HepG2 (cell line): ENCODE results near the gene PIMREG. TPM values are rescaled to one million over a fixed set of nuclear protein-coding genes. Genes with fewer than 3 reads are reported as not detected.

Experiments
- ATAC-seq: fragments of 200-7000 bp; cut with Tn5 transposase; 3 replicates; pipeline ENCODE4 v1.9.1; 2020; ENCODE audit warnings: mild to moderate bottlenecking, moderate library complexity
- BruUV-seq: library from RNA; stranded (reverse); fragments of 400-500 nt; replicated peaks from 2 replicates; lab custom pipeline; 2021; lab: Mats Ljungman, UMichigan
- CTCF ChIA-PET: fragments of 300-600 bp; formaldehyde crosslinking; extraction: SDS; loops from one replicate; lab custom pipeline; 2021; ENCODE audit warnings: low total read pairs, inconsistent platforms, low intra/inter-chr PET ratio; lab: Yijun Ruan, JAX
- POLR2A ChIA-PET: fragments of 350-600 bp; sonication (Branson Sonifier 250); formaldehyde crosslinking; loops from one replicate; lab custom pipeline; 2020; ENCODE audit warnings: antibody characterized with exemption, inconsistent platforms; lab: Yijun Ruan, JAX
- DNase-seq: peaks from one replicate; pipeline ENCODE4 v3.0.0-alpha.2; 2015; ENCODE audit warnings: low spot score
- FAIRE-seq: peaks from 3 replicates; lab custom pipeline; 2011; peaks lifted over from hg19 to GRCh38; lab: Jason Lieb, UNC
- H2AFZ ChIP-seq: one replicate; pipeline ENCODE4 v1.6.1; 2011; ENCODE audit warnings: low read length, inconsistent platforms
- H3K27ac ChIP-seq: fragments of 300-600 bp; 3 replicates; pipeline ENCODE4 v1.8.0; 2011; ENCODE audit warnings: mixed run types, mild to moderate bottlenecking, mixed read lengths, low read length, inconsistent platforms; ENCODE audit not compliant: insufficient read depth; ENCODE audit errors: extremely low read length
- H3K27me3 ChIP-seq, 2 experiments: fragments of 200-600 bp in 1 of 2; 2 replicates in 1 of 2; 3 replicates in 1 of 2; pipeline versions ENCODE4 v1.6.0 to v1.8.0; 2011; ENCODE audit warnings: low read length in 2 of 2, mild to moderate bottlenecking in 2 of 2, moderate library complexity in 2 of 2, inconsistent platforms in 1 of 2; ENCODE audit not compliant: insufficient read depth in 2 of 2, control insufficient read depth in 1 of 2
- H3K36me3 ChIP-seq, 2 experiments: fragments of 200-600 bp in 1 of 2; replicated peaks in 1 of 2; 2 replicates in 1 of 2; 3 replicates in 1 of 2; pipeline versions ENCODE4 v1.5.1 to v1.8.0; 2011; ENCODE audit warnings: low read length in 2 of 2, inconsistent platforms in 1 of 2; ENCODE audit not compliant: insufficient read depth in 2 of 2, control insufficient read depth in 1 of 2
- H3K4me1 ChIP-seq: 2 replicates; pipeline ENCODE4 v1.5.1; 2012; ENCODE audit warnings: low read length, inconsistent platforms; ENCODE audit not compliant: insufficient read depth
- H3K4me2 ChIP-seq: 2 replicates; pipeline ENCODE4 v1.6.0; 2011; ENCODE audit warnings: low read depth, low read length, inconsistent platforms
- H3K4me3 ChIP-seq, 3 experiments: fragments of 200-600 bp in 1 of 3; sonication (generic), shearing (Covaris generic) in 1 of 3; replicated peaks in 1 of 3; 2 replicates each; pipeline ENCODE4 v1.5.1; 2011 to 2016; ENCODE audit warnings: low read length in 3 of 3, inconsistent platforms in 2 of 3, low read depth in 2 of 3, mild to moderate bottlenecking in 2 of 3, control low read depth in 1 of 3, mixed read lengths in 1 of 3; ENCODE audit not compliant: insufficient read depth in 1 of 3
- H3K79me2 ChIP-seq: one replicate; pipeline ENCODE4 v1.6.1; 2011; ENCODE audit warnings: low read length, inconsistent platforms; ENCODE audit not compliant: insufficient read depth
- H3K9ac ChIP-seq: 2 replicates; pipeline ENCODE4 v1.6.0; 2011; ENCODE audit warnings: mild to moderate bottlenecking, low read depth, low read length, inconsistent platforms; ENCODE audit not compliant: insufficient read depth
- H3K9me3 ChIP-seq: 2 replicates; pipeline ENCODE4 v1.5.1; 2012; ENCODE audit warnings: mild to moderate bottlenecking, low read length
- H4K20me1 ChIP-seq: 2 replicates; pipeline ENCODE4 v1.6.0; 2011; ENCODE audit warnings: inconsistent platforms, mild to moderate bottlenecking, low read length, moderate library complexity; ENCODE audit not compliant: insufficient read depth
- FOXA3 ChIP-seq: IDR thresholded peaks from 2 replicates; pipeline ENCODE4 v1.6.1; 2016; ENCODE audit warnings: missing genetic modification reagents, missing compliant biosample characterization
- KLF11 ChIP-seq: IDR thresholded peaks from 2 replicates; pipeline ENCODE4 v1.6.1; 2016; ENCODE audit warnings: missing compliant biosample characterization
- NCOA1 ChIP-seq: sonication (generic); formaldehyde crosslinking; IDR thresholded peaks from 2 replicates; pipeline ENCODE4 v1.9.0; 2021; ENCODE audit warnings: missing genetic modification reagents
- RARA ChIP-seq: IDR thresholded peaks from 2 replicates; pipeline ENCODE4 v1.6.1; 2016; ENCODE audit warnings: missing genetic modification reagents, missing compliant biosample characterization
- SALL1 ChIP-seq: sonication (generic); formaldehyde crosslinking; IDR thresholded peaks from 2 replicates; pipeline ENCODE4 v1.8.0; 2022; ENCODE audit warnings: mild to moderate bottlenecking, missing genetic modification reagents
- SNRNP70 ChIP-seq: fragments of 200-400 bp; formaldehyde crosslinking; IDR thresholded peaks from 2 replicates; pipeline ENCODE4 v1.6.1; 2017; ENCODE audit warnings: mild to moderate bottlenecking, low read depth, low read length, moderate library complexity
- SOX5 ChIP-seq: IDR thresholded peaks from 2 replicates; pipeline ENCODE4 v1.6.1; 2016; ENCODE audit warnings: borderline replicate concordance
- WIZ ChIP-seq: sonication (generic); formaldehyde crosslinking; IDR thresholded peaks from 2 replicates; pipeline ENCODE4 v1.5.1; 2020; ENCODE audit warnings: mild to moderate bottlenecking, missing genetic modification reagents
- YEATS2 ChIP-seq: sonication (generic); formaldehyde crosslinking; IDR thresholded peaks from 2 replicates; pipeline ENCODE4 v1.4.0; 2020; ENCODE audit warnings: missing genetic modification reagents, borderline replicate concordance
- ZFP36 ChIP-seq: fragments of 150-350 bp; IDR thresholded peaks from 2 replicates; pipeline ENCODE4 v1.6.1; 2018; ENCODE audit warnings: borderline replicate concordance, low read length, low read depth; ENCODE audit not compliant: partially characterized antibody
- ZNF460 ChIP-seq: sonication (generic); formaldehyde crosslinking; IDR thresholded peaks from 2 replicates; pipeline ENCODE4 v1.5.1; 2020; ENCODE audit warnings: missing genetic modification reagents, mild to moderate bottlenecking, borderline replicate concordance
- ZNF501 ChIP-seq: sonication (generic); formaldehyde crosslinking; IDR thresholded peaks from 2 replicates; pipeline ENCODE4 v1.5.1; 2020; ENCODE audit warnings: mild to moderate bottlenecking, moderate library complexity, missing genetic modification reagents
- ZNF546 ChIP-seq: sonication (generic); formaldehyde crosslinking; conservative IDR thresholded peaks from 2 replicates; pipeline ENCODE4 v1.8.1; 2023; ENCODE audit warnings: mild to moderate bottlenecking, missing genetic modification reagents
- ZNF724P ChIP-seq: sonication (generic); formaldehyde crosslinking; IDR thresholded peaks from 2 replicates; pipeline ENCODE4 v1.8.0; 2022; ENCODE audit warnings: missing genetic modification reagents, borderline replicate concordance
- WGBS: methylation state at CpG from one replicate; pipeline ENCODE4 v1.1.6; 2017; ENCODE audit warnings: low lambda C conversion rate; 5-methylcytosine and 5-hydroxymethylcytosine counted together
- in situ Hi-C: cut with HindIII; loops from 2 replicates; pipeline ENCODE4 v1.10.0; 2017; ENCODE audit warnings: low pct_unique_long_range_greater_than_20kb; ENCODE audit not compliant: extremely low pct_ligation_motif_present
- intact Hi-C: fragments of 100-400 bp; cut with micrococcal nuclease; formaldehyde crosslinking; loops from one replicate; pipeline ENCODE4 v1.10.0; 2022; ENCODE audit not compliant: unreplicated experiment
- polyA plus RNA-seq, 8 experiments: library from polyadenylated mRNA; depleted of rRNA in 3 of 8; stranded (reverse) in 7 of 8; unstranded in 1 of 8; fragments of >200 nt; fragmentation: Illumina TruSeq in 4 of 8; extraction: Trizol in 4 of 8; gene quantifications; 2 replicates each; pipeline versions ENCODE4 v1.2.1 to v1.2.3, GENCODE V29; 2011 to 2016; ENCODE audit warnings: low read depth in 4 of 8, missing spikeins in 1 of 8, mixed read lengths in 1 of 8; ENCODE audit not compliant: insufficient read depth in 1 of 8
- total RNA-seq, 5 experiments: library from RNA; depleted of rRNA; stranded (reverse); fragments of >200 nt; fragmentation: Illumina TruSeq; extraction: Trizol; gene quantifications; 2 replicates each; pipeline ENCODE4 v1.2.3, GENCODE V29; 2016; ENCODE audit warnings: low read depth in 1 of 5
- TF ChIP-seq, protein P1 (sequence below): IDR thresholded peaks from 2 replicates; pipeline ENCODE4 v1.6.1; 2018; ENCODE audit warnings: missing genetic modification reagents, mild to moderate bottlenecking, missing compliant biosample characterization
- TF ChIP-seq, protein P2 (sequence below): sonication (generic); formaldehyde crosslinking; IDR thresholded peaks from 2 replicates; pipeline ENCODE4 v1.8.0; 2022; ENCODE audit warnings: missing genetic modification reagents, mild to moderate bottlenecking, moderate library complexity, borderline replicate concordance
- TF ChIP-seq, protein P3 (sequence below): sonication (generic); formaldehyde crosslinking; IDR thresholded peaks from 2 replicates; pipeline ENCODE4 v1.5.1; 2020; ENCODE audit warnings: mild to moderate bottlenecking, missing genetic modification reagents, moderate library complexity

PIMREG gene
- total and polyA plus RNA-seq, 2 of the 13 experiments (the other 11 are each of a cell fraction or from before 2014, with no cell fraction given), result 15.6 to 30.3 TPM

DNA sequence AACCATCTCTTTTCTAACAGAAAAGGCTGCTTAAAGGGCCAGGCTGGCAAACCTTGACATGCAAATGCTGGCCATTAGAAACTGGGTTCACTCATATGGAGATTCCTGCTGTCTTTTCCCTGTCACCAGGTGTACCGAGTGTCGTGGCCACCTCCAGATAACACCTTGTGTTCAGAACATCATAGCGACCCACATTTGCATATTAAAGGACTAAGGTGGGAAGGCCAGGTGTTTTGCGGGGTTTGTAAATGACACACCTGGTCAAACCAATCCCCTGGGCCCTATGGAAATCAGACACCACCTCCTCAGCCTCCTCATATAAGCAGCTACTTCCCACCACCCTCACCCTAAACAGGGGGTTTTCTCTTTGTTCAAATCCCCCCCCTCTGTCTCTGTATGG, 6.8 kb upstream of the PIMREG start (continued):
- no peak for TF ChIP-seq ZNF724P (CRISPR knock-in tag)

DNA sequence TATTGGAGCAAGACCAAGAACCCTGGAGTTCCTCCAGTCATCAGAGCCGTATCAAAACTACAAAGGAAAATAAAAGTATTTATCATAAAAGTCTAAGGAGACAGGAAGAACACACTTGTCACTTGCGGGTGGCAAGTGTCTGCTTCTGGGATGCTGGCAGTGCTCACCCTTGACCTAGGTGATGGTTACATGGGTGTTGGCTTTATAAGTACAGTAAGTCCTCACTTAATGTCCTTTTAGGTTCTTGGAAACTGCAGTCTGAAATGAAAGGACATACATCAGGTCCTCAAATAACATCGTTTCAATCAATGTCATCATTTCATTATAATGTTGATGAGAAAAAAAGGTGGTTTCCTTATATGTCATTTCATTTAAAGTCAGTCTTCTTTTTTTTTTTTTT, 6.3 kb upstream of the PIMREG start:
- H3K9me3 ChIP-seq, result no peaks in the 10 kb centered on the region
- H3K4me3 ChIP-seq, result no peak overlapping the region
- no peak overlapping the region for H2AFZ ChIP-seq
- H3K27me3 ChIP-seq, result peaks cover 2 to 7% of the 10 kb centered on the region in 2 experiments; a peak in 2 of 5 replicates
- POLR2A ChIA-PET, result no interaction called here
- no peaks in the 10 kb centered on the region for H3K36me3 ChIP-seq
- H3K4me1 ChIP-seq, result peaks cover 18% of the 10 kb centered on the region
- no peak for DNase-seq
- CTCF ChIA-PET, result no interaction called here
- intact Hi-C loops, result loop anchor here (5.0 kb wide), 1 partner anchor 851 kb away; no protein-coding TSS in a partner anchor
- 26% methylated on average over 3 of the region's 3 CpGs for whole genome bisulfite sequencing
- H3K27ac ChIP-seq, result no peak overlapping the region
- ATAC-seq, result no peak
- BruUV-seq, result no TSS peak
- no peaks in the 10 kb centered on the region for H4K20me1 ChIP-seq
- H3K4me2 ChIP-seq, result no peak overlapping the region
- H3K9ac ChIP-seq, result no peak overlapping the region
- no peaks in the 10 kb centered on the region for H3K79me2 ChIP-seq
- no peak for FAIRE-seq
- in situ Hi-C loops, result no loop called here
- TF ChIP-seq NCOA1 (no peak), SOX5 (CRISPR knock-in tag) (no peak), YEATS2 (CRISPR knock-in tag) (no peak), ZNF501 (CRISPR knock-in tag) (no peak), SALL1 (CRISPR knock-in tag) (no peak), SNRNP70 (no peak), WIZ (CRISPR knock-in tag) (no peak), ZFP36 (no peak), ZNF546 (CRISPR knock-in tag) (no peak), KLF11 (CRISPR knock-in tag) (no peak), FOXA3 (CRISPR knock-in tag) (no peak), RARA (CRISPR knock-in tag) (no peak), ZNF460 (CRISPR knock-in tag) (no peak)
- TF ChIP-seq, protein P1, sequence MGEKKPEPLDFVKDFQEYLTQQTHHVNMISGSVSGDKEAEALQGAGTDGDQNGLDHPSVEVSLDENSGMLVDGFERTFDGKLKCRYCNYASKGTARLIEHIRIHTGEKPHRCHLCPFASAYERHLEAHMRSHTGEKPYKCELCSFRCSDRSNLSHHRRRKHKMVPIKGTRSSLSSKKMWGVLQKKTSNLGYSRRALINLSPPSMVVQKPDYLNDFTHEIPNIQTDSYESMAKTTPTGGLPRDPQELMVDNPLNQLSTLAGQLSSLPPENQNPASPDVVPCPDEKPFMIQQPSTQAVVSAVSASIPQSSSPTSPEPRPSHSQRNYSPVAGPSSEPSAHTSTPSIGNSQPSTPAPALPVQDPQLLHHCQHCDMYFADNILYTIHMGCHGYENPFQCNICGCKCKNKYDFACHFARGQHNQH (CRISPR knock-in tag), result no peak
- TF ChIP-seq, protein P2, sequence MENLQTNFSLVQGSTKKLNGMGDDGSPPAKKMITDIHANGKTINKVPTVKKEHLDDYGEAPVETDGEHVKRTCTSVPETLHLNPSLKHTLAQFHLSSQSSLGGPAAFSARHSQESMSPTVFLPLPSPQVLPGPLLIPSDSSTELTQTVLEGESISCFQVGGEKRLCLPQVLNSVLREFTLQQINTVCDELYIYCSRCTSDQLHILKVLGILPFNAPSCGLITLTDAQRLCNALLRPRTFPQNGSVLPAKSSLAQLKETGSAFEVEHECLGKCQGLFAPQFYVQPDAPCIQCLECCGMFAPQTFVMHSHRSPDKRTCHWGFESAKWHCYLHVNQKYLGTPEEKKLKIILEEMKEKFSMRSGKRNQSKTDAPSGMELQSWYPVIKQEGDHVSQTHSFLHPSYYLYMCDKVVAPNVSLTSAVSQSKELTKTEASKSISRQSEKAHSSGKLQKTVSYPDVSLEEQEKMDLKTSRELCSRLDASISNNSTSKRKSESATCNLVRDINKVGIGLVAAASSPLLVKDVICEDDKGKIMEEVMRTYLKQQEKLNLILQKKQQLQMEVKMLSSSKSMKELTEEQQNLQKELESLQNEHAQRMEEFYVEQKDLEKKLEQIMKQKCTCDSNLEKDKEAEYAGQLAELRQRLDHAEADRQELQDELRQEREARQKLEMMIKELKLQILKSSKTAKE (CRISPR knock-in tag), result no peak
- TF ChIP-seq, protein P3, sequence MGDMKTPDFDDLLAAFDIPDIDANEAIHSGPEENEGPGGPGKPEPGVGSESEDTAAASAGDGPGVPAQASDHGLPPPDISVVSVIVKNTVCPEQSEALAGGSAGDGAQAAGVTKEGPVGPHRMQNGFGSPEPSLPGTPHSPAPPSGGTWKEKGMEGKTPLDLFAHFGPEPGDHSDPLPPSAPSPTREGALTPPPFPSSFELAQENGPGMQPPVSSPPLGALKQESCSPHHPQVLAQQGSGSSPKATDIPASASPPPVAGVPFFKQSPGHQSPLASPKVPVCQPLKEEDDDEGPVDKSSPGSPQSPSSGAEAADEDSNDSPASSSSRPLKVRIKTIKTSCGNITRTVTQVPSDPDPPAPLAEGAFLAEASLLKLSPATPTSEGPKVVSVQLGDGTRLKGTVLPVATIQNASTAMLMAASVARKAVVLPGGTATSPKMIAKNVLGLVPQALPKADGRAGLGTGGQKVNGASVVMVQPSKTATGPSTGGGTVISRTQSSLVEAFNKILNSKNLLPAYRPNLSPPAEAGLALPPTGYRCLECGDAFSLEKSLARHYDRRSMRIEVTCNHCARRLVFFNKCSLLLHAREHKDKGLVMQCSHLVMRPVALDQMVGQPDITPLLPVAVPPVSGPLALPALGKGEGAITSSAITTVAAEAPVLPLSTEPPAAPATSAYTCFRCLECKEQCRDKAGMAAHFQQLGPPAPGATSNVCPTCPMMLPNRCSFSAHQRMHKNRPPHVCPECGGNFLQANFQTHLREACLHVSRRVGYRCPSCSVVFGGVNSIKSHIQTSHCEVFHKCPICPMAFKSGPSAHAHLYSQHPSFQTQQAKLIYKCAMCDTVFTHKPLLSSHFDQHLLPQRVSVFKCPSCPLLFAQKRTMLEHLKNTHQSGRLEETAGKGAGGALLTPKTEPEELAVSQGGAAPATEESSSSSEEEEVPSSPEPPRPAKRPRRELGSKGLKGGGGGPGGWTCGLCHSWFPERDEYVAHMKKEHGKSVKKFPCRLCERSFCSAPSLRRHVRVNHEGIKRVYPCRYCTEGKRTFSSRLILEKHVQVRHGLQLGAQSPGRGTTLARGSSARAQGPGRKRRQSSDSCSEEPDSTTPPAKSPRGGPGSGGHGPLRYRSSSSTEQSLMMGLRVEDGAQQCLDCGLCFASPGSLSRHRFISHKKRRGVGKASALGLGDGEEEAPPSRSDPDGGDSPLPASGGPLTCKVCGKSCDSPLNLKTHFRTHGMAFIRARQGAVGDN (CRISPR knock-in tag), result no peak
